IPS-NIHi11 (cell line): Measurements from ENCODE around the gene CNOT4.
"Not testable (repeated sequence)": the region's sequence is repeated elsewhere in the genome, so short reads cannot be mapped to it uniquely, and the experiment has no call there.

Experiments
- DNase-seq: peaks from one replicate; pipeline ENCODE4 v3.0.0; 2012; ENCODE audit warnings: mixed read lengths, low spot score

The CNOT4 gene

GRCh38 chr7:135322571-135323340 is 187.1 kb downstream of the CNOT4 start:
- DNase-seq: no peak

GRCh38 chr7:135321556-135321955 is 188.3 kb downstream of the CNOT4 start:
- DNase-seq: no peak

- not testable (repeated sequence) for DNase-seq
These were observed 188.9 kb downstream of the CNOT4 start for GRCh38 chr7:135320953-135321352.

- peak; percentile 37 for DNase-seq
These were observed 189.6 kb downstream of the CNOT4 start for GRCh38 chr7:135320268-135320667.

GRCh38 chr7:135317676-135318325 is 192.1 kb downstream of the CNOT4 start:
- peak; percentile 52 for DNase-seq

- no peak for DNase-seq
These were observed 193.1 kb downstream of the CNOT4 start for GRCh38 chr7:135316648-135317313.

- no peak for DNase-seq
These were observed 195.9 kb downstream of the CNOT4 start for GRCh38 chr7:135313971-135314370.
